ENCODE data around the gene NT5C1A. TPM values are rescaled to one million over a fixed set of nuclear protein-coding genes. Genes with fewer than 3 reads are reported as not detected.

NT5C1A gene
- total RNA-seq, 2 donors from 2014 or later, result 2.3 to 3.1 TPM

- H3K4me1 ChIP-seq, result peaks cover 25% of the 10 kb centered on the region
- intact Hi-C loops (cut with DNase I), result no loop called here
- 74 to 78% methylated on average over 1 of the region's 1 CpG for WGBS, 2 donors
- H3K9me3 ChIP-seq, result no peaks in the 10 kb centered on the region
- no peak for TF ChIP-seq POLR2A (IDR thresholded peaks at IDR 0.05)
- no peak for TF ChIP-seq CTCF (IDR thresholded peaks at IDR 0.05)
- H3K36me3 ChIP-seq (replicated peaks in 1 of 2; ENCODE audit: insufficient read depth in 1 of 2, low read depth in 2 of 2), result no peaks in the 10 kb centered on the region
- DNase-seq (no peak), ATAC-seq (no peak)
- H3K27me3 ChIP-seq, result no peaks in the 10 kb centered on the region
- H3K27ac ChIP-seq, result no peak overlapping the region
- no peak overlapping the region for H3K4me3 ChIP-seq
Observed at GRCh38 chr1:39670689-39671088, 1.2 kb downstream of the NT5C1A start.

- Histone ChIP-seq H3K27ac (no peak overlapping the region), H3K27me3 (no peaks in the 10 kb centered on the region), H3K4me3 (no peak overlapping the region), H3K36me3 (replicated peaks in 1 of 2; ENCODE audit: insufficient read depth in 1 of 2, low read depth in 2 of 2) (no peaks in the 10 kb centered on the region), H3K4me1 (peaks cover 25% of the 10 kb centered on the region), H3K9me3 (no peaks in the 10 kb centered on the region)
- intact Hi-C loops (cut with DNase I), result no loop called here
- ATAC-seq, result no peak
- WGBS, 2 donors, result 87 to 91% methylated on average over 2 to 3 of the region's 3 CpGs
- TF ChIP-seq CTCF (IDR thresholded peaks at IDR 0.05), result no peak
- no peak for TF ChIP-seq POLR2A (IDR thresholded peaks at IDR 0.05)
- no peak for DNase-seq
Observed at GRCh38 chr1:39668894-39669293, 3.0 kb downstream of the NT5C1A start.

- Histone ChIP-seq H3K36me3 (replicated peaks in 1 of 2; ENCODE audit: insufficient read depth in 1 of 2, low read depth in 2 of 2) (no peaks in the 10 kb centered on the region), H3K4me1 (peaks cover 25% of the 10 kb centered on the region), H3K9me3 (no peaks in the 10 kb centered on the region), H3K4me3 (no peak overlapping the region), H3K27ac (no peak overlapping the region), H3K27me3 (no peaks in the 10 kb centered on the region)
- 74 to 82% methylated on average over 3 of the region's 3 CpGs for WGBS, 2 donors
- no peak for ATAC-seq
- DNase-seq, result no peak
- intact Hi-C loops (cut with DNase I), result no loop called here
- TF ChIP-seq POLR2A (IDR thresholded peaks at IDR 0.05) (no peak), CTCF (IDR thresholded peaks at IDR 0.05) (no peak)
Observed at GRCh38 chr1:39668111-39668510, 3.8 kb downstream of the NT5C1A start.

GRCh38 chr1:39666772-39667171 is 5.1 kb downstream of the NT5C1A start:
- H3K4me1 ChIP-seq, result peaks cover 14% of the 10 kb centered on the region
- no peaks in the 10 kb centered on the region for H3K9me3 ChIP-seq
- no peak overlapping the region for H3K4me3 ChIP-seq
- ATAC-seq (no peak), DNase-seq (no peak)
- H3K27ac ChIP-seq, result no peak overlapping the region
- 83 to 91% methylated on average over 3 of the region's 3 CpGs for WGBS, 2 donors
- H3K36me3 ChIP-seq (replicated peaks in 1 of 2; ENCODE audit: insufficient read depth in 1 of 2, low read depth in 2 of 2), result no peaks in the 10 kb centered on the region
- no peak for TF ChIP-seq CTCF (IDR thresholded peaks at IDR 0.05)
- TF ChIP-seq POLR2A (IDR thresholded peaks at IDR 0.05), result no peak
- intact Hi-C loops (cut with DNase I), result no loop called here
- no peaks in the 10 kb centered on the region for H3K27me3 ChIP-seq

- H3K4me3 ChIP-seq, result no peak overlapping the region
- no peaks in the 10 kb centered on the region for H3K27me3 ChIP-seq
- H3K9me3 ChIP-seq, result no peaks in the 10 kb centered on the region
- TF ChIP-seq POLR2A (IDR thresholded peaks at IDR 0.05) (no peak), CTCF (IDR thresholded peaks at IDR 0.05) (no peak)
- H3K4me1 ChIP-seq, result no peaks in the 10 kb centered on the region
- H3K27ac ChIP-seq, result no peak overlapping the region
- ATAC-seq (no peak), DNase-seq (no peak)
- intact Hi-C loops (cut with DNase I), result no loop called here
- 79 to 96% methylated on average over 7 to 8 of the region's 8 CpGs for WGBS, 2 donors
- no peaks in the 10 kb centered on the region for H3K36me3 ChIP-seq (replicated peaks in 1 of 2; ENCODE audit: insufficient read depth in 1 of 2, low read depth in 2 of 2)
Observed at GRCh38 chr1:39663559-39663958, 8.3 kb downstream of the NT5C1A start.
